ENCODE data around the gene DCAF6.

GRCh38 chr1:167997037-167997575 lies 60.6 kb downstream of the DCAF6 start:
- TF ChIP-seq CTCF (conservative IDR thresholded peaks at IDR 0.05; ENCODE audit: low read depth, low read length), result no peak
- TF ChIP-seq EZH2 (IDR thresholded peaks at IDR 0.05; ENCODE audit: borderline replicate concordance, low read depth, low read length, poor library complexity, severe bottlenecking), result no peak
